ENCODE results near the gene C19orf25.

DNA sequence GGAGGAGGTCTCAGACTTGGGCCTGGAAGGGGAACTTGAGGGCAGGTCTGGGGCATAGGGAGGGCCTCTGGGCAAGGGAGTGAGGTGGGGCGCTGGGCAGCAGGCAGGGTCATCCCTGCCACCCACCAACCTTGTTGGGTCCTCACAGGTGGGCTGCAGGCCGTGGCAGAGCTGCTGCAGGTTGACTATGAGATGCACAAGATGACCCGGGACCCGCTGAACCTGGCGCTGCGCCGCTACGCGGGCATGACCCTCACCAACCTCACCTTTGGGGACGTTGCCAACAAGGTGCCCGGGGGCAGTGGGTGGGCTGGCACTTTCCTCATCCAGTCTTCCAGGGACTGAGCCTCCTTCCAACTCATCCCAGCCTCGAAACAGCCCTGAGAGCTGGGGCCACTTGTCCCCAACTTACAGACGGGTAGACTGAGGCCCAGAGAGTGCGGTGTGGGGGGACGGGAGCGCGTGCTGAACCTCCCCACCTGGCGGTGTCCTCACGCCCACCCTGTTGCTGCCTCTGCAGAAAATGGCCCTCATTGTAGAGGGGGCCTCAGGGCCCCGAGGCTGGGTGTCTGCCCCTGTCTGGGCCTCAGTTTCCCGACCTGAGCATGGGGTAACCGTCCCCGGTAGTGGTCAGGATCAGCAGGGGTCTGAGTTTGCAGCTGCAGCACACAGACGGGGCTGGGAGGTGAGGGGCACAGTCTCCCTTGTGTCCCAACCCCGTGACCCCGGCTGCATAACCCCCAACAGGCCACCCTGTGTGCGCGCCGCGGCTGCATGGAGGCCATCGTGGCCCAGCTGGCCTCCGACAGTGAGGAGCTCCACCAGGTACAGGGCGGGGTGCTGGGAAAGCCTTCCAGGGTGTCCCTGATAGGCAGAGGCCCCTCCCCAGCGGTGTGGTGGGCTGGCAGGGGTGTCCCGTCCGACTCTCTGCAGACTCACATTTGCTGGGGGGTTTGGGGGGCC is 18.7 kb downstream of the C19orf25 start:
- TF ChIP-seq, protein P1, sequence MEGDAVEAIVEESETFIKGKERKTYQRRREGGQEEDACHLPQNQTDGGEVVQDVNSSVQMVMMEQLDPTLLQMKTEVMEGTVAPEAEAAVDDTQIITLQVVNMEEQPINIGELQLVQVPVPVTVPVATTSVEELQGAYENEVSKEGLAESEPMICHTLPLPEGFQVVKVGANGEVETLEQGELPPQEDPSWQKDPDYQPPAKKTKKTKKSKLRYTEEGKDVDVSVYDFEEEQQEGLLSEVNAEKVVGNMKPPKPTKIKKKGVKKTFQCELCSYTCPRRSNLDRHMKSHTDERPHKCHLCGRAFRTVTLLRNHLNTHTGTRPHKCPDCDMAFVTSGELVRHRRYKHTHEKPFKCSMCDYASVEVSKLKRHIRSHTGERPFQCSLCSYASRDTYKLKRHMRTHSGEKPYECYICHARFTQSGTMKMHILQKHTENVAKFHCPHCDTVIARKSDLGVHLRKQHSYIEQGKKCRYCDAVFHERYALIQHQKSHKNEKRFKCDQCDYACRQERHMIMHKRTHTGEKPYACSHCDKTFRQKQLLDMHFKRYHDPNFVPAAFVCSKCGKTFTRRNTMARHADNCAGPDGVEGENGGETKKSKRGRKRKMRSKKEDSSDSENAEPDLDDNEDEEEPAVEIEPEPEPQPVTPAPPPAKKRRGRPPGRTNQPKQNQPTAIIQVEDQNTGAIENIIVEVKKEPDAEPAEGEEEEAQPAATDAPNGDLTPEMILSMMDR (IDR thresholded peaks at IDR 0.05) = no peak
- no peak for TF ChIP-seq POLR2A (IDR thresholded peaks at IDR 0.05)
